Sigmoid colon (tissue), 4 donors: ENCODE data around the gene CRYBB3.

Experiments
- CTCF ChIP-seq, 4 experiments: fragments of 450-650 bp in 3 of 4; fragments of 200-600 bp in 1 of 4; IDR thresholded peaks; one replicate each; pipeline ENCODE4 v1.5.1; 2016 to 2019; ENCODE audit warnings: antibody characterized with exemption in 4 of 4, mild to moderate bottlenecking in 3 of 4, moderate library complexity in 2 of 4
- EP300 ChIP-seq, 4 donors: sonication (generic); formaldehyde crosslinking; IDR thresholded peaks; one replicate each; pipeline ENCODE4 v1.6.1; 2017; ENCODE audit warnings: antibody characterized with exemption in 4 of 4
- POLR2A ChIP-seq, 2 donors: fragments of 450-650 bp; IDR thresholded peaks; one replicate each; pipeline ENCODE4 v1.6.1; 2016; ENCODE audit warnings: antibody characterized with exemption in 2 of 2, mild to moderate bottlenecking in 2 of 2, moderate library complexity in 2 of 2
- POLR2AphosphoS5 ChIP-seq, 4 donors: sonication (generic); formaldehyde crosslinking; IDR thresholded peaks; one replicate each; pipeline ENCODE4 v1.6.1; 2017; ENCODE audit warnings: antibody characterized with exemption in 4 of 4

GRCh38 chr22:25167834-25168601 lies 31.6 kb upstream of the CRYBB3 start:
- TF ChIP-seq CTCF (IDR thresholded peaks at IDR 0.05), result no peak
- no peak for TF ChIP-seq POLR2AphosphoS5 (IDR thresholded peaks at IDR 0.05)
- no peak for TF ChIP-seq POLR2A (IDR thresholded peaks at IDR 0.05)
- TF ChIP-seq EP300 (IDR thresholded peaks at IDR 0.05), result no peak
